Lower leg skin (tissue), 4 donors: ENCODE results near the gene MPRIP. TPM values are rescaled to one million over a fixed set of nuclear protein-coding genes. Genes with fewer than 3 reads are reported as not detected.

Experiments used
- DNase-seq, 2 donors: peaks; one replicate each; pipeline ENCODE4 v3.0.0-alpha.2; 2019; ENCODE audit warnings: low spot score in 2 of 2
- H3K4me3 ChIP-seq: fragments of 200-600 bp; sonication (generic); 2 replicates; pipeline ENCODE4 v1.5.1; 2017; ENCODE audit warnings: mild to moderate bottlenecking, low read depth; ENCODE audit not compliant: poor library complexity, severe bottlenecking
- POLR2A ChIP-seq, 2 donors: fragments of 450-650 bp; IDR thresholded peaks; one replicate each; pipeline ENCODE4 v1.6.1; 2016 to 2017; ENCODE audit warnings: antibody characterized with exemption in 2 of 2, mild to moderate bottlenecking in 1 of 2, moderate library complexity in 1 of 2
- WGBS, 2 donors: methylation state at CpG; one replicate each; pipeline ENCODE4 v1.1.5; 2018; 5-methylcytosine and 5-hydroxymethylcytosine counted together
- intact Hi-C: fragments of 100-400 bp; cut with DNase I; formaldehyde crosslinking; loops from one replicate; pipeline ENCODE4 v1.15.0; 2023; ENCODE audit warnings: low total_unique reads
- total RNA-seq, 4 donors: library from RNA; depleted of rRNA; stranded (reverse); fragments of >200 nt; gene quantifications; one replicate each; pipeline ENCODE4 v1.1.0, GENCODE V29; 2016
- TF ChIP-seq, protein P1 (sequence below), 3 donors: fragments of 450-650 bp; IDR thresholded peaks; one replicate each; pipeline ENCODE4 v1.5.1; 2016; ENCODE audit warnings: antibody characterized with exemption in 3 of 3, mild to moderate bottlenecking in 3 of 3, moderate library complexity in 2 of 3

Gene MPRIP
- total RNA-seq, 4 donors from 2014 or later = 128 to 217 (median 141) TPM

DNA sequence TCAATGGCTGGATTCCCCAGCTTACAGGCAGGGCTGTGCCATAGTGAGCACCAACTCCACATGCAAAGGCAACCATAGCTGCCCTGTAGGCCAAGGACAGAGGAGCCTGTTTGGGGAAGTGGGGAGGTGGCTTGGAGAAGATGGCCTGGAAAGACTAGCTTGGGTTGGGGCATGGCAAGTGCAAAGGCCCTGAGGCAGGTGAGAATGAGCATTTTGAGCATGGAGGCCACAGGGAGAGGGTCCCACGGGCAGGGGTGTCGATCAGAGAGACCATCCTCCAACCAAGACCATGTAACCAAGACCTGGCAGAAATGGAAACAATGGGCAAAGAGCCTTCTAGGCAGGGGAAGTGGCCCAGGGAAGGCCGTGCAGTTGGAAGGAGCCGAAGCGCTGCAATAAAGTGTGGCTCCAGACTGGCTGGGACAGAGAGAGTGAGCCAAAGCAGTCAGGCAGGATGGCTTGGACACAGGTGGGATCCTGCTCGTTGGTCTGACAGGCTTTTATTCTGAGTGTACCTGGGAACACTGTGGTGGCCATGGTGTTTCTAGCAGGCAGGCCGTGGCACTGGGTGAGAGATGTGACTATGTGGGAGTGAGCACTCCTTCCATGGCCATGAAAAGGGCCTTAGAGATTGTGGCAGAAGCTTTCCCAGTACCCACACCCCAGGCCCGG lies 24.8 kb upstream of the MPRIP start:
- no peak for DNase-seq
- intact Hi-C loops = no loop called here
- no peak for TF ChIP-seq POLR2A (IDR thresholded peaks at IDR 0.05)
- TF ChIP-seq, protein P1, sequence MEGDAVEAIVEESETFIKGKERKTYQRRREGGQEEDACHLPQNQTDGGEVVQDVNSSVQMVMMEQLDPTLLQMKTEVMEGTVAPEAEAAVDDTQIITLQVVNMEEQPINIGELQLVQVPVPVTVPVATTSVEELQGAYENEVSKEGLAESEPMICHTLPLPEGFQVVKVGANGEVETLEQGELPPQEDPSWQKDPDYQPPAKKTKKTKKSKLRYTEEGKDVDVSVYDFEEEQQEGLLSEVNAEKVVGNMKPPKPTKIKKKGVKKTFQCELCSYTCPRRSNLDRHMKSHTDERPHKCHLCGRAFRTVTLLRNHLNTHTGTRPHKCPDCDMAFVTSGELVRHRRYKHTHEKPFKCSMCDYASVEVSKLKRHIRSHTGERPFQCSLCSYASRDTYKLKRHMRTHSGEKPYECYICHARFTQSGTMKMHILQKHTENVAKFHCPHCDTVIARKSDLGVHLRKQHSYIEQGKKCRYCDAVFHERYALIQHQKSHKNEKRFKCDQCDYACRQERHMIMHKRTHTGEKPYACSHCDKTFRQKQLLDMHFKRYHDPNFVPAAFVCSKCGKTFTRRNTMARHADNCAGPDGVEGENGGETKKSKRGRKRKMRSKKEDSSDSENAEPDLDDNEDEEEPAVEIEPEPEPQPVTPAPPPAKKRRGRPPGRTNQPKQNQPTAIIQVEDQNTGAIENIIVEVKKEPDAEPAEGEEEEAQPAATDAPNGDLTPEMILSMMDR (IDR thresholded peaks at IDR 0.05) = no peak
- 88 to 94% methylated on average over 7 to 8 of the region's 8 CpGs for WGBS, 2 donors
- H3K4me3 ChIP-seq = no peak overlapping the region

DNA sequence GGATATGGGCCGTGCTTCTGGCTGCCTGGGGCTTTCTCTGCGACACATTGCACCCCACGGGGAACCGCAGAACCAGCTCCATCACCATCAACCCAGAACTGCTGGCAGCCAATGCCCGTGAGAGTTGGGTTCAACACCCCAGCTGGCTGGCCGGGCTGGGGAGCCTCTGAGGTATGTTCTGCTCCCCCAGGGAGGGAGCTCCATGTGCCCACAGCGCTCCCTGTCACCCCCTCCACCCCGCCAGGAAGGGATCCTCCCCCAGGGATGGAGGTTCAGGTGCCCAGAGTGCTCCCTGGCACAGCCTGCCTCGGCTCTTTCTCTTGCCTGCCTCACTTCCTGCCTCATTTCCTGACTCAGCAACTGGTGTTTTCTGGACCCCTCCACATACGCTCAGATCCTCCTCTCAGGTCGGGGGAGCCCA lies 24.2 kb upstream of the MPRIP start:
- no peak for TF ChIP-seq POLR2A (IDR thresholded peaks at IDR 0.05)
- TF ChIP-seq, protein P1 (IDR thresholded peaks at IDR 0.05) = no peak
- no peak for DNase-seq
- intact Hi-C loops = no loop called here
- H3K4me3 ChIP-seq = no peak overlapping the region
- 80 to 82% methylated on average over 6 to 11 of the region's 11 CpGs for WGBS, 2 donors

DNA sequence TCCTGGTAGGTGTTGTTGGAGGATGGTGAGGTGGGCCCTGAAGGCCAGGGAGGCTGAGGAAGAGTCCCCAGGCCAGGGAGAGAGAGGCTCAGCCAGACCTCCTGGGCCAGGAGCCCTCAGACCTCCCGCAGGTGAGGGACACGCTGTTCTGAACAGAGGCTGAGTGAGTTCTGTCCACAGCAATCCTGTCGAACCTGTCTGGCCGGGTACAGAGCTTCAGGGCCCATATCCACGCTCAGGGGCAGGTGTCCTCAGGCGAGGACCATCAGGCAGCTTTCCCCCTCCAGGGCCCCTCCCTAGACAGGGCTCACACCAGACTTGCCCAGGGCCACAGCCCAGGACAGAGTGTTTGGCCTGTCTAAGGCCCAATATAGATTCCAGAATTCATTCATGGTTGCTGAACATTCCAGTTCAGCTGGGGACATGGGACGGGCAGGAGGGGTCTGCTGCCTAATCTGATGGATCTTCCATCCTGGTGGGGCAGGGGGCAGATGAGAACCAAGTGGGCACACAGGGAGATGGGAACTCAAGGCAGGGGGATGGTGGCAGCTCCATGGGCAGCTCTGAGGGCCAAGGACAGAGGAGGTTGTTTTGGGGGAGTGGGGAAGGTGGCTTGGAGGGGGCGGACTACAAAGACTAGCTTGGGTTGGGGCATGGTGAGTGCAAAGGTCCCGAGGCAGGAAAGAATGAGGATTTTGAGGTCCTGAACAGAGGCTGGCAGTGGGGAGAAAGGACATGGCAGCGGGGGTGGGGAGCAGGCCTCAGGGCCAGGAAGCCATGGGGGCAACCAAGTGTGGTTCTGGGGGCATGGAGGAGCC lies 23.4 kb upstream of the MPRIP start:
- WGBS, 2 donors = 74 to 77% methylated on average over 10 of the region's 10 CpGs

DNA sequence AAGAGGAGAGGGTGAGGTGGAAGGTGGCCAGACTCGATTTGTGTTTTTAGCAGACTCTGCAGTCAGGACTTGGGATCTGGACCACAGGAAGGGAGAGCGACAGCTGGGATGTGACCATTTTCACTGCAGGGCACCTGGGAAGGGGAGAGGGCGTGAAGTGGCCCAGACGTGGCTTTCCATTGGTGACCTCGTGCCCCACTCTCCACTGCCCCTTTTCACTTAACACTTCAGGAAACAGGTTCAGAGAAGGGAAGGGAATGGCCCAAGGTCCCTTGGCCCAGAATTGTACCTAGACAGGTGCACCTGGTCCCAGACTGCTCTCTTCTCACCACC lies 22.9 kb upstream of the MPRIP start:
- no peak for TF ChIP-seq POLR2A (IDR thresholded peaks at IDR 0.05)
- no peak for DNase-seq
- intact Hi-C loops = no loop called here
- 89% methylated on average over 5 of the region's 5 CpGs for WGBS, 2 donors
- H3K4me3 ChIP-seq = no peak overlapping the region

More for the DNA sequence above, 23.4 kb upstream of the MPRIP start:
- DNase-seq = no peak
- no peak overlapping the region for H3K4me3 ChIP-seq
- intact Hi-C loops = no loop called here
- no peak for TF ChIP-seq POLR2A (IDR thresholded peaks at IDR 0.05)
- TF ChIP-seq, protein P1 (IDR thresholded peaks at IDR 0.05) = no peak

DNA sequence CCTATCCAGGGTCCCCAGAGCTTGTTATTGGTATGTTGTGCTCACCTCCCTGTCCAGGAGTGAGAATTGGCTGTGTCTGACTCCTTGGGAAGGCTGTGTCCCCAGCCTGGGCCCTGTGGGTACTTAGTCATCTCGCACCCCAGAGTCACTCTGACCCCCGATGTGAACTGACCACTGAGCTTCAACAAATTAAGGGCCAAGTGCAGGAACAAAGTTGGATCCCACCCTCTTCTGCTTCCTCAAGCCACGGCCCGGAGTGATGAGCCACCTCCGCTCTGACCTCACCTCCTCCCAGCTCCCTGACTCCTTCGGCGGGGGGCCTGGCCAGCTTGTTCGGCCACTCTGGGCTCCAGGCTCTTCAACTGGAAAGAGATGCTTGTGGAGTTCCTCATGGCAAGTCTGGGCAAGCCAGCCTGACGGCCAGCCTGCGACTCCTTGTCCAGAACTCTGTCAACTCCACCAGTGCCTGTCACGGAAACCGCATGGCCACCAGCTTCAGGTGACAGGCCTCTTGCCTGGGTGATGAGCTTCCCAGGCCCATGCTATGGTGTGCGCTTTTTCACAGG lies 22.3 kb upstream of the MPRIP start:
- intact Hi-C loops = no loop called here
- no peak for TF ChIP-seq POLR2A (IDR thresholded peaks at IDR 0.05)
- TF ChIP-seq, protein P1 (IDR thresholded peaks at IDR 0.05) = no peak
- no peak for DNase-seq
- WGBS, 2 donors = 90 to 95% methylated on average over 11 to 13 of the region's 13 CpGs
- no peak overlapping the region for H3K4me3 ChIP-seq

DNA sequence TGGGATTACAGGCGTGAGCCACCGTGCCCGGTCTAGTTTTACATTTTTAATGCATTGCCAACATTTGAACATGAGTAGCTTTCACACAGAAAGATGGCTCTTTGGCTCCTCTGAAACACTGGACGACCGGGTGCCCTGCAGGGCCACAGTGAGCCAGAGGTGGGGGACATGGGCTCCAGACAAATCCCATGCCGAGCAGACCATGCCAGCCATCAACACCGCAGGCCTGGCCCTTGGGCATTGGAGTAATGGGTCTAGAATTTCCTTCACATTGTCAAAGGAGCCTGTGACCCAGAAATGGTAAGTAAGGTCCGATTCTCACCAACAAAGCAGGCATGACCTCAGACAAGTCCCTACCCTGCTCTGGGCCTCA lies 21.4 kb upstream of the MPRIP start:
- WGBS, 2 donors = 91 to 94% methylated on average over 8 of the region's 8 CpGs
- no peak for TF ChIP-seq POLR2A (IDR thresholded peaks at IDR 0.05)
- TF ChIP-seq, protein P1 (IDR thresholded peaks at IDR 0.05) = no peak
- H3K4me3 ChIP-seq = no peak overlapping the region
- DNase-seq = no peak
- intact Hi-C loops = no loop called here
